Measurements from ENCODE around the gene HERC3. TPM values are rescaled to one million over a fixed set of nuclear protein-coding genes. Genes with fewer than 3 reads are reported as not detected.

The HERC3 gene
- total RNA-seq, 1 donor: 15.6 TPM

DNA sequence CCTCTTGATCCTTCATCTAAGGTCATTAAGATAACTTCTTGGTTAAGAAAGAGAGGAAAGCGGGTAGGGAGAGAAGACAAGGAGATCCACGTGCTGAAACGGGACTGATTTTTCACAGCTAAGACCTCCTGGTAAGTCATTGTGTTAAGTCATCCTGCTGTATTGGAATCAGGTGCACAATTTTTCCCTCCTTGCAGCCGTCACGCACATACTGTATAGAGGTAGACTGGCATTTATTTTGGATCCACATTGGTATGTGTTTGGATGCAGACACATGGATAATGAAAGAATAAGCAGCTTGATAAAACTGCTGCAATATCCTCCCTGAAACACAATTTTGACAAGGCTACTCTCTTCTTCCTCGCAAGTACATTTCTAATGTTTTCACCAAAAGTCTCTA is 165.5 kb downstream of the HERC3 start:
- Histone ChIP-seq H3K4me1 (ENCODE audit: insufficient read depth, low read length) (peaks cover 24% of the 10 kb centered on the region), H3K4me2 (ENCODE audit: insufficient read depth, low read length) (no peak overlapping the region)

More for the DNA sequence above, 165.5 kb downstream of the HERC3 start:
- no peaks in the 10 kb centered on the region for H3K79me2 ChIP-seq (ENCODE audit: insufficient read depth, low read length)
- H3K4me3 ChIP-seq (ENCODE audit: insufficient read depth, low read length): no peak overlapping the region
- no peak for DNase-seq (ENCODE audit: insufficient read length, low spot score, missing footprints)
- H3K27me3 ChIP-seq (ENCODE audit: insufficient read depth, low read length): no peaks in the 10 kb centered on the region
- H2AFZ ChIP-seq (ENCODE audit: low read length): no peak overlapping the region
- TF ChIP-seq, protein P1, sequence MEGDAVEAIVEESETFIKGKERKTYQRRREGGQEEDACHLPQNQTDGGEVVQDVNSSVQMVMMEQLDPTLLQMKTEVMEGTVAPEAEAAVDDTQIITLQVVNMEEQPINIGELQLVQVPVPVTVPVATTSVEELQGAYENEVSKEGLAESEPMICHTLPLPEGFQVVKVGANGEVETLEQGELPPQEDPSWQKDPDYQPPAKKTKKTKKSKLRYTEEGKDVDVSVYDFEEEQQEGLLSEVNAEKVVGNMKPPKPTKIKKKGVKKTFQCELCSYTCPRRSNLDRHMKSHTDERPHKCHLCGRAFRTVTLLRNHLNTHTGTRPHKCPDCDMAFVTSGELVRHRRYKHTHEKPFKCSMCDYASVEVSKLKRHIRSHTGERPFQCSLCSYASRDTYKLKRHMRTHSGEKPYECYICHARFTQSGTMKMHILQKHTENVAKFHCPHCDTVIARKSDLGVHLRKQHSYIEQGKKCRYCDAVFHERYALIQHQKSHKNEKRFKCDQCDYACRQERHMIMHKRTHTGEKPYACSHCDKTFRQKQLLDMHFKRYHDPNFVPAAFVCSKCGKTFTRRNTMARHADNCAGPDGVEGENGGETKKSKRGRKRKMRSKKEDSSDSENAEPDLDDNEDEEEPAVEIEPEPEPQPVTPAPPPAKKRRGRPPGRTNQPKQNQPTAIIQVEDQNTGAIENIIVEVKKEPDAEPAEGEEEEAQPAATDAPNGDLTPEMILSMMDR (IDR thresholded peaks at IDR 0.05; ENCODE audit: extremely low read depth, low read depth, low read length): no peak
- no peaks in the 10 kb centered on the region for H4K20me1 ChIP-seq (ENCODE audit: insufficient read depth, low read length)
- no peaks in the 10 kb centered on the region for H3K36me3 ChIP-seq (ENCODE audit: insufficient read depth, low read length)
- no peak overlapping the region for H3K27ac ChIP-seq (ENCODE audit: low read depth, low read length)
- H3K9me3 ChIP-seq (ENCODE audit: low read depth, low read length): no peaks in the 10 kb centered on the region

Small RNA genes lying within 50 kb of the gene (small RNA-seq; reads per million reads assigned to genes)
- gene RF02115 (not detected), gene RNU6-33P (1.6 reads per million, percentile 54 among the genes with 10 or more reads in this experiment)

Other genes with a start within 250 kb of the HERC3 start
- gene HERC6, start 213.6 kb upstream of the HERC3 start, total RNA-seq: 12.4 and 21.4 TPM in 2 replicates
- gene HERC5, start 135.4 kb upstream of the HERC3 start, total RNA-seq: 0.88 and 1.4 TPM in 2 replicates
- gene PYURF, start 68.7 kb upstream of the HERC3 start, total RNA-seq: 55.7 and 60.1 TPM in 2 replicates
- gene NAP1L5, start 105.3 kb downstream of the HERC3 start, total RNA-seq: 2.9 and 5.1 TPM in 2 replicates

All from osteoblast (primary cell).